Measurements from ENCODE around the gene SAMD3. TPM values are rescaled to one million over a fixed set of nuclear protein-coding genes. Genes with fewer than 3 reads are reported as not detected.
"Not testable (repeated sequence)": the region's sequence is repeated elsewhere in the genome, so short reads cannot be mapped to it uniquely, and the experiment has no call there.

The SAMD3 gene
- total and polyA plus RNA-seq, 2 donors (not counting 3 experiments of a cell fraction or from before 2014, with no cell fraction given) = not detected

DNA sequence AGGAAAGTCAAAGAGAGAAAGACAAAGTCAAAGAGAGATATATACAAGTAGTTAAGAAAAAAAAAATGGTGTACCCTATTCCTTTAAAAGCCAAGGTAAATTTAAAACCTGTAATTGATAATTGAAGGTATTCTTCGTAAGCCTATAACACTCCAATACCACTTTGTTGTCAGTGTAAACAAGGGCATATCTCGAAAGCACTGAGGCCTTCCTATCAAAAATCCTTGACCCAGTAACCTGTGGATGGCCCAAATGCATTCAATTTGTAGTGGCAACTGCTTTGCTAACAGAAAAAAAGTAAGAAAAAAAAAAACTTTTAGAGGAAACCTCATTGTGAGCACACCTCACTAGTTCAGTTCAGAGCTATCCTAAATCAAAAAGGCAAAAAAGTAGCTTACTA, 39.3 kb upstream of the SAMD3 start:
- POLR2A ChIA-PET = no interaction called here
- Histone ChIP-seq H3K4me1 (ENCODE audit: control insufficient read depth, extremely low read depth, insufficient read depth, low read length) (no peaks in the 10 kb centered on the region), H3K27ac (ENCODE audit: insufficient read depth, low read depth, low read length) (no peak overlapping the region), H3K4me2 (ENCODE audit: insufficient read depth, low read length) (no peak overlapping the region), H3K79me2 (ENCODE audit: control insufficient read depth, insufficient read depth, low read length) (no peaks in the 10 kb centered on the region), H2AFZ (ENCODE audit: low read depth, low read length) (no peak overlapping the region), H3K36me3 (ENCODE audit: control insufficient read depth in 2 of 2, extremely low read depth in 1 of 2, insufficient read depth in 2 of 2, low read length in 2 of 2) (no peaks in the 10 kb centered on the region), H4K20me1 (replicated peaks; ENCODE audit: control insufficient read depth, extremely low read depth, insufficient read depth, low read length) (no peaks in the 10 kb centered on the region), H3K9me3 (replicated peaks; ENCODE audit: control insufficient read depth, insufficient read depth, low read length) (no peaks in the 10 kb centered on the region), H3K4me3 (replicated peaks in 1 of 3; ENCODE audit: insufficient read depth in 1 of 3, low read depth in 1 of 3, low read length in 3 of 3) (no peak overlapping the region), H3K9me1 (replicated peaks; ENCODE audit: control insufficient read depth, extremely low read depth, insufficient read depth, low read length) (no peaks in the 10 kb centered on the region), H3K27me3 (ENCODE audit: control insufficient read depth in 2 of 2, insufficient read depth in 2 of 2, low read length in 2 of 2) (no peaks in the 10 kb centered on the region), H3K9ac (replicated peaks; ENCODE audit: extremely low read depth, insufficient read depth, low read length) (no peak overlapping the region)
- intact Hi-C loops (cut with micrococcal nuclease) = no loop called here
- CTCF ChIA-PET = no interaction called here
- no TSS peak for BruUV-seq (replicated peaks)
- no peak for TF ChIP-seq MYC (IDR thresholded peaks at IDR 0.05; ENCODE audit: low read depth, low read length)
- no peak for DNase-seq (ENCODE audit: low read depth, low spot score)
- dilution Hi-C loops (cut with MboI; ENCODE audit: extremely low pct_ligation_motif_present, low sequenced_read_pairs) = no loop called here
- FAIRE-seq = no peak

DNA sequence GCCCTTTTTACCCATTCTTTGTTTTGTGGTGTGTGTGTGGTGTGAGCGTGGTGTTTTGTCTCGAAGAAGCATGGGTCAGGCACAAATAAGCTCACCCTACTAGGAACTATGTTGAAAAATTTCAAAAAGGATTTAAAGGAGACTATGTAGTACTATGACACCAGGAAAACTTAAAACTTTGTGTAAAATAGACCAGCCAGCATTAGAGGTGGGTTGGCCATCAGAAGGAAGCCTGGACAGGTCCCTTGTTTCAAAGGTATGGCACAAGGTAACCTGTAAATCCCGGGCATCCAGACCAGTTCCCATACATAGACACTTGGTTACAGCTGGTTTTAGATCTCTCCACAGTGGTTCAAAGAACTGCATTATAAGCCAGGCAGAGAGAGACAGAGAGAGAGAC, 38.8 kb upstream of the SAMD3 start:
- dilution Hi-C loops (cut with MboI; ENCODE audit: extremely low pct_ligation_motif_present, low sequenced_read_pairs); H3K9me1 ChIP-seq (replicated peaks; ENCODE audit: control insufficient read depth, extremely low read depth, insufficient read depth, low read length); H3K36me3 ChIP-seq (ENCODE audit: control insufficient read depth in 2 of 2, extremely low read depth in 1 of 2, insufficient read depth in 2 of 2, low read length in 2 of 2); H3K4me3 ChIP-seq (replicated peaks in 1 of 3; ENCODE audit: insufficient read depth in 1 of 3, low read depth in 1 of 3, low read length in 3 of 3); CTCF ChIA-PET; H3K4me1 ChIP-seq (ENCODE audit: control insufficient read depth, extremely low read depth, insufficient read depth, low read length); H3K27me3 ChIP-seq (ENCODE audit: control insufficient read depth in 2 of 2, insufficient read depth in 2 of 2, low read length in 2 of 2); H4K20me1 ChIP-seq (replicated peaks; ENCODE audit: control insufficient read depth, extremely low read depth, insufficient read depth, low read length); H2AFZ ChIP-seq (ENCODE audit: low read depth, low read length); H3K9ac ChIP-seq (replicated peaks; ENCODE audit: extremely low read depth, insufficient read depth, low read length); BruUV-seq (replicated peaks); POLR2A ChIA-PET; H3K9me3 ChIP-seq (replicated peaks; ENCODE audit: control insufficient read depth, insufficient read depth, low read length); H3K27ac ChIP-seq (ENCODE audit: insufficient read depth, low read depth, low read length); DNase-seq (ENCODE audit: low read depth, low spot score); FAIRE-seq; H3K79me2 ChIP-seq (ENCODE audit: control insufficient read depth, insufficient read depth, low read length); H3K4me2 ChIP-seq (ENCODE audit: insufficient read depth, low read length); intact Hi-C loops (cut with micrococcal nuclease): not testable (repeated sequence)

DNA sequence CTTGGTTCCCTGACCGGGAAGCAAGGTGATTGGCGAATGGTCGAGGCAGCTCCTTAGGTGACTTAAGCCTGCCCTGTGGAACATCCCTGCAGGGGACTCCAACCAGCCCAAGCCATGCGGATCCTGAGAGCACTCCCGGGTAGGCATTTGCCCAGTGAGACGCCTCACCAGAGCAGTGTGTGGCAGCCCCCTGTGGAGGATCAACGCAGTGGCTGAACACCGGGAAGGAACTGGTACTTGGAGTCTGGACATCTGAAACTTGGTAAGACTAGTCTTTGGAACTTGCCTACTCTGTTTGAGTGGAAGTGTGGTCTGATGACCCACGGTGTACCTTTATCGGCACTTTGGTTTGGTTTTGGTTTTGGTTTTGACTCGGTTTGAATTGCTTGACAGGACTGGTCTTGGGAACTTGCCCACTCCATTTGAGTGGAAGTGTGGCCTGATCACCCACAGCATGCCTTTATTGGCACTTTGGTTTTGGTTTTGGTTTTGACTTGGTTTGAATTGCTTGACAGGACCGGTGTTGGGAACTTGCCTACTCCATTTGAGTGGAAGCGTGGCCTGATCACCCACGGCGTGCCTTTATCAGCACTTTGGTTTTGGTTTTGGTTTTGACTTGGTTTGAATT, 38.0 kb upstream of the SAMD3 start:
- H3K27me3 ChIP-seq (ENCODE audit: control insufficient read depth in 2 of 2, insufficient read depth in 2 of 2, low read length in 2 of 2); H3K9ac ChIP-seq (replicated peaks; ENCODE audit: extremely low read depth, insufficient read depth, low read length); H3K36me3 ChIP-seq (ENCODE audit: control insufficient read depth in 2 of 2, extremely low read depth in 1 of 2, insufficient read depth in 2 of 2, low read length in 2 of 2); H4K20me1 ChIP-seq (replicated peaks; ENCODE audit: control insufficient read depth, extremely low read depth, insufficient read depth, low read length); dilution Hi-C loops (cut with MboI; ENCODE audit: extremely low pct_ligation_motif_present, low sequenced_read_pairs); H3K79me2 ChIP-seq (ENCODE audit: control insufficient read depth, insufficient read depth, low read length); BruUV-seq (replicated peaks); H3K27ac ChIP-seq (ENCODE audit: insufficient read depth, low read depth, low read length); H3K9me3 ChIP-seq (replicated peaks; ENCODE audit: control insufficient read depth, insufficient read depth, low read length); FAIRE-seq; DNase-seq (ENCODE audit: low read depth, low spot score); H2AFZ ChIP-seq (ENCODE audit: low read depth, low read length); POLR2A ChIA-PET; CTCF ChIA-PET; H3K4me1 ChIP-seq (ENCODE audit: control insufficient read depth, extremely low read depth, insufficient read depth, low read length); H3K9me1 ChIP-seq (replicated peaks; ENCODE audit: control insufficient read depth, extremely low read depth, insufficient read depth, low read length); H3K4me3 ChIP-seq (replicated peaks in 1 of 3; ENCODE audit: insufficient read depth in 1 of 3, low read depth in 1 of 3, low read length in 3 of 3); H3K4me2 ChIP-seq (ENCODE audit: insufficient read depth, low read length); intact Hi-C loops (cut with micrococcal nuclease): not testable (repeated sequence)

DNA sequence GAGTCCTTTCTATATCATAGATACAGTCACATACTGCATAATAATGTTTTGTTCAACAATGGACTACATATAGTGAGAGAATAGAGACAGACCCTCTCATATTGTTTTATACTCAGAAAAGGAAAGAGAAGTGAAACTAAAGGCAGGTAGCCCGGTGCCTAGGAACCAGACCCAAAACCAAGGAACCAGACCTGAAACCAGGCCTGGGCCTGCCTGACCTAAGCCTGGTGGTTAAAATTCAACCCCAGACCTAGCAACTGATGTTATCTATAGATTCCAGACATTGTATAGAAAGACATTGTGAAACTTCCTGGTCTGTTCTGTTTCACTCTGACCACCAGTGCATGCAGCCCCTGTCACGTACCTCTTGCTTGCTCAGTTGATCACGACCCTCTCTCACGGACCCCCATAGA, 37.3 kb upstream of the SAMD3 start:
- FAIRE-seq; H3K9me1 ChIP-seq (replicated peaks; ENCODE audit: control insufficient read depth, extremely low read depth, insufficient read depth, low read length); BruUV-seq (replicated peaks); H3K4me1 ChIP-seq (ENCODE audit: control insufficient read depth, extremely low read depth, insufficient read depth, low read length); POLR2A ChIA-PET; H4K20me1 ChIP-seq (replicated peaks; ENCODE audit: control insufficient read depth, extremely low read depth, insufficient read depth, low read length); H3K9ac ChIP-seq (replicated peaks; ENCODE audit: extremely low read depth, insufficient read depth, low read length); DNase-seq (ENCODE audit: low read depth, low spot score); CTCF ChIA-PET; H3K27ac ChIP-seq (ENCODE audit: insufficient read depth, low read depth, low read length); H3K27me3 ChIP-seq (ENCODE audit: control insufficient read depth in 2 of 2, insufficient read depth in 2 of 2, low read length in 2 of 2); H2AFZ ChIP-seq (ENCODE audit: low read depth, low read length); H3K36me3 ChIP-seq (ENCODE audit: control insufficient read depth in 2 of 2, extremely low read depth in 1 of 2, insufficient read depth in 2 of 2, low read length in 2 of 2); H3K79me2 ChIP-seq (ENCODE audit: control insufficient read depth, insufficient read depth, low read length); H3K9me3 ChIP-seq (replicated peaks; ENCODE audit: control insufficient read depth, insufficient read depth, low read length); dilution Hi-C loops (cut with MboI; ENCODE audit: extremely low pct_ligation_motif_present, low sequenced_read_pairs); intact Hi-C loops (cut with micrococcal nuclease); H3K4me2 ChIP-seq (ENCODE audit: insufficient read depth, low read length); H3K4me3 ChIP-seq (replicated peaks in 1 of 3; ENCODE audit: insufficient read depth in 1 of 3, low read depth in 1 of 3, low read length in 3 of 3): not testable (repeated sequence)

All from endothelial cell of umbilical vein (primary cell).